Spinal cord (tissue), 10 donors: ENCODE measurements around the gene MAP3K5. TPM values are rescaled to one million over a fixed set of nuclear protein-coding genes. Genes with fewer than 3 reads are reported as not detected.

ENCODE experiments used
- DNase-seq, 6 donors: peaks; one replicate each; pipeline versions ENCODE4 v3.0.0 to v3.0.0-alpha.2; 2013 to 2015; ENCODE audit warnings: low spot score in 6 of 6, low read depth in 4 of 6
- H3K27ac ChIP-seq: one replicate; pipeline ENCODE4 v1.5.1; 2013; ENCODE audit warnings: low read depth, low read length, control low read depth
- H3K27me3 ChIP-seq: one replicate; pipeline ENCODE4 v1.6.1; 2013; ENCODE audit warnings: low read length; ENCODE audit not compliant: control insufficient read depth, insufficient read depth
- H3K36me3 ChIP-seq: one replicate; pipeline ENCODE4 v1.6.1; 2013; ENCODE audit warnings: low read length; ENCODE audit not compliant: control insufficient read depth, insufficient read depth
- H3K4me1 ChIP-seq: one replicate; pipeline ENCODE4 v1.6.1; 2013; ENCODE audit warnings: low read length; ENCODE audit not compliant: control insufficient read depth, insufficient read depth
- H3K4me3 ChIP-seq: one replicate; pipeline ENCODE4 v1.5.1; 2013; ENCODE audit warnings: low read depth, low read length, control low read depth
- H3K9me3 ChIP-seq: one replicate; pipeline ENCODE4 v1.6.1; 2013; ENCODE audit warnings: low read length; ENCODE audit not compliant: control insufficient read depth, insufficient read depth
- WGBS: methylation state at CpG from one replicate; pipeline ENCODE4 v1.1.5; 2013; ENCODE audit warnings: missing lambda C conversion rate; ENCODE audit not compliant: insufficient coverage; 5-methylcytosine and 5-hydroxymethylcytosine counted together
- polyA plus RNA-seq, 2 donors: library from polyadenylated mRNA; unstranded; fragments of 120-200 nt; gene quantifications; one replicate each; pipeline ENCODE4 v1.2.1, GENCODE V29; 2013; ENCODE audit not compliant: insufficient read length in 2 of 2
- total RNA-seq, 2 donors: library from RNA; depleted of rRNA in 1 of 2; stranded (reverse); fragments of 120-200 nt in 1 of 2; fragments of >200 nt in 1 of 2; gene quantifications; one replicate each; pipeline versions ENCODE4 v1.2.3 to v1.2.4, GENCODE V29; 2013 to 2014
- donor health status: healthy.

The MAP3K5 gene
- total and polyA plus RNA-seq, 4 donors, result 8.5 to 26.9 (median 9.7) TPM

GRCh38 chr6:136659991-136660499 is 132.2 kb downstream of the MAP3K5 start:
- H3K36me3 ChIP-seq, result no peaks in the 10 kb centered on the region
- H3K27ac ChIP-seq, result no peak overlapping the region
- 90% methylated on average over 2 of the region's 6 CpGs for WGBS
- no peak for DNase-seq
- H3K27me3 ChIP-seq, result no peaks in the 10 kb centered on the region
- H3K4me3 ChIP-seq, result no peak overlapping the region
- H3K9me3 ChIP-seq, result no peaks in the 10 kb centered on the region
- no peaks in the 10 kb centered on the region for H3K4me1 ChIP-seq

GRCh38 chr6:136658711-136659110 is 133.6 kb downstream of the MAP3K5 start:
- 92% methylated on average over 1 of the region's 2 CpGs for WGBS
- no peak for DNase-seq
- H3K4me3 ChIP-seq, result no peak overlapping the region
- no peak overlapping the region for H3K27ac ChIP-seq
- no peaks in the 10 kb centered on the region for H3K27me3 ChIP-seq
- no peaks in the 10 kb centered on the region for H3K36me3 ChIP-seq
- no peaks in the 10 kb centered on the region for H3K9me3 ChIP-seq
- no peaks in the 10 kb centered on the region for H3K4me1 ChIP-seq

- no peak overlapping the region for H3K4me3 ChIP-seq
- DNase-seq, result no peak
- no peaks in the 10 kb centered on the region for H3K9me3 ChIP-seq
- 54% methylated on average over 4 of the region's 4 CpGs for WGBS
- no peak overlapping the region for H3K27ac ChIP-seq
- no peaks in the 10 kb centered on the region for H3K4me1 ChIP-seq
- no peaks in the 10 kb centered on the region for H3K36me3 ChIP-seq
- H3K27me3 ChIP-seq, result no peaks in the 10 kb centered on the region
Measured at GRCh38 chr6:136657666-136658065, 134.6 kb downstream of the MAP3K5 start.

GRCh38 chr6:136656121-136656520 is 136.2 kb downstream of the MAP3K5 start:
- Histone ChIP-seq H3K4me1 (no peaks in the 10 kb centered on the region), H3K9me3 (no peaks in the 10 kb centered on the region), H3K27me3 (no peaks in the 10 kb centered on the region), H3K4me3 (no peak overlapping the region), H3K27ac (no peak overlapping the region), H3K36me3 (no peaks in the 10 kb centered on the region)
- DNase-seq, result no peak
- no CpG with 5 or more reads among the region's 1 CpG for WGBS

GRCh38 chr6:136655239-136656014 is 136.8 kb downstream of the MAP3K5 start:
- Histone ChIP-seq H3K27ac (no peak overlapping the region), H3K36me3 (no peaks in the 10 kb centered on the region), H3K4me3 (no peak overlapping the region), H3K9me3 (no peaks in the 10 kb centered on the region), H3K4me1 (no peaks in the 10 kb centered on the region), H3K27me3 (no peaks in the 10 kb centered on the region)
- DNase-seq, result peak in 1 of 6 donors; percentile 73
- WGBS, result no CpG with 5 or more reads among the region's 6 CpGs

GRCh38 chr6:136654086-136654485 is 138.2 kb downstream of the MAP3K5 start:
- no CpG with 5 or more reads among the region's 2 CpGs for WGBS
- H3K27ac ChIP-seq, result no peak overlapping the region
- no peaks in the 10 kb centered on the region for H3K36me3 ChIP-seq
- H3K9me3 ChIP-seq, result no peaks in the 10 kb centered on the region
- H3K27me3 ChIP-seq, result no peaks in the 10 kb centered on the region
- no peak for DNase-seq
- H3K4me3 ChIP-seq, result no peak overlapping the region
- H3K4me1 ChIP-seq, result no peaks in the 10 kb centered on the region

GRCh38 chr6:136652656-136653055 is 139.6 kb downstream of the MAP3K5 start:
- Histone ChIP-seq H3K27me3 (no peaks in the 10 kb centered on the region), H3K27ac (no peak overlapping the region)

GRCh38 chr6:136651982-136652381 is 140.3 kb downstream of the MAP3K5 start:
- Histone ChIP-seq H3K27ac (no peak overlapping the region), H3K27me3 (no peaks in the 10 kb centered on the region), H3K9me3 (no peaks in the 10 kb centered on the region), H3K4me3 (no peak overlapping the region), H3K36me3 (no peaks in the 10 kb centered on the region), H3K4me1 (no peaks in the 10 kb centered on the region)
- no peak for DNase-seq
- WGBS, result no CpG with 5 or more reads among the region's 2 CpGs

More at GRCh38 chr6:136652656-136653055, 139.6 kb downstream of the MAP3K5 start:
- no peaks in the 10 kb centered on the region for H3K4me1 ChIP-seq
- H3K9me3 ChIP-seq, result no peaks in the 10 kb centered on the region
- no peaks in the 10 kb centered on the region for H3K36me3 ChIP-seq
- H3K4me3 ChIP-seq, result no peak overlapping the region
- DNase-seq, result no peak

GRCh38 chr6:136647363-136647852 is 144.9 kb downstream of the MAP3K5 start:
- DNase-seq, result no peak
- H3K4me3 ChIP-seq, result no peak overlapping the region
- H3K27ac ChIP-seq, result no peak overlapping the region
- H3K9me3 ChIP-seq, result no peaks in the 10 kb centered on the region
- peaks cover 3% of the 10 kb centered on the region for H3K4me1 ChIP-seq
- 87% methylated on average over 9 of the region's 9 CpGs for WGBS
- no peaks in the 10 kb centered on the region for H3K36me3 ChIP-seq
- H3K27me3 ChIP-seq, result no peaks in the 10 kb centered on the region

- Histone ChIP-seq H3K9me3 (no peaks in the 10 kb centered on the region), H3K27me3 (no peaks in the 10 kb centered on the region), H3K4me1 (peaks cover 3% of the 10 kb centered on the region), H3K4me3 (no peak overlapping the region), H3K36me3 (no peaks in the 10 kb centered on the region), H3K27ac (no peak overlapping the region)
- DNase-seq, result peak in 1 of 6 donors; percentile 25
- 44% methylated on average over 1 of the region's 3 CpGs for WGBS
Measured at GRCh38 chr6:136646377-136646776, 145.9 kb downstream of the MAP3K5 start.
